Nephron (organoid): Measurements from ENCODE around the gene HLA-C.
A peak's percentile ranks its signal among the peaks of the same experiment; 100 is the strongest.
"Not testable (repeated sequence)": the region's sequence is repeated elsewhere in the genome, so short reads cannot be mapped to it uniquely, and the experiment has no call there.

Experiments
- H3K27ac Mint-ChIP-seq, 3 experiments: 2 replicates each; pipeline ENCODE4 v1.8.0; 2020; ENCODE audit warnings: mixed read lengths in 3 of 3, mild to moderate bottlenecking in 2 of 3, moderate library complexity in 1 of 3
- H3K27me3 Mint-ChIP-seq: 2 replicates; pipeline ENCODE4 v1.8.0; 2021; ENCODE audit warnings: low read depth, mild to moderate bottlenecking, moderate library complexity, mixed read lengths
- H3K36me3 Mint-ChIP-seq: 2 replicates; pipeline ENCODE4 v1.8.0; 2020; ENCODE audit warnings: low read depth, mixed read lengths
- H3K4me1 Mint-ChIP-seq: 2 replicates; pipeline ENCODE4 v1.8.0; 2020; ENCODE audit warnings: mixed read lengths
- H3K4me3 Mint-ChIP-seq, 3 experiments: 2 replicates each; pipeline ENCODE4 v1.8.0; 2020; ENCODE audit warnings: mild to moderate bottlenecking in 3 of 3, mixed read lengths in 3 of 3, moderate library complexity in 2 of 3
- H3K9me3 Mint-ChIP-seq: 2 replicates; pipeline ENCODE4 v1.8.0; 2020; ENCODE audit warnings: mixed read lengths
- CTCF ChIP-seq, 3 experiments: fragments of 200-600 bp; sonication (generic); IDR thresholded peaks; one replicate each; pipeline ENCODE4 v1.5.0; 2021; ENCODE audit warnings: antibody characterized with exemption in 3 of 3; ENCODE audit not compliant: unreplicated experiment in 3 of 3

HLA-C gene

GRCh38 chr6:31285982-31286381, 14.1 kb upstream of the HLA-C start:
- Mint-ChIP-seq H3K27ac (no peak overlapping the region), H3K27me3 (peaks cover 27% of the 10 kb centered on the region), H3K4me1 (no peaks in the 10 kb centered on the region), H3K36me3 (no peaks in the 10 kb centered on the region), H3K9me3 (peaks cover 5% of the 10 kb centered on the region), H3K4me3 (no peak overlapping the region)
- TF ChIP-seq CTCF (IDR thresholded peaks at IDR 0.05; ENCODE audit: unreplicated experiment in 3 of 3) = no peak

DNA sequence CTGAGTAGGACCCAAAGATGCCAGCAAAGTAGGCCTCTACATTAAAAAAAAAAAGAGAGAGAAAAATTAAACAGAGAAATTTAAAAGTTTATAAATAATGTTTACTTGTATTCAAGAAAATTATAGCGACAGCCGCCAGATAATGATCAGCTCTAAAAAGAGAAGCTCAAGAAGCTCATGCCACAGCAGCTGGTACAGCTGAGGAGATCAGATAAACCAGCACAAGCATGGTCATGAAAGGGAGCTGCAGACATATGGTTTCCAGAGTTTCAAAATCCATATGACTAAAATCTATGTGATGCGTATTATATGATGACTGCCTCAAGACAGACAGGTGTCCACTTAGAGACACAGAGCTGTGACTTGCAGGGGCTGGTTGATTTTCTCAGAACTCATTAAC, 13.6 kb upstream of the HLA-C start:
- Mint-ChIP-seq H3K36me3 (no peaks in the 10 kb centered on the region), H3K9me3 (peaks cover 5% of the 10 kb centered on the region), H3K27me3 (peaks cover 27% of the 10 kb centered on the region), H3K4me1 (no peaks in the 10 kb centered on the region), H3K27ac (no peak overlapping the region), H3K4me3 (no peak overlapping the region)
- TF ChIP-seq CTCF (IDR thresholded peaks at IDR 0.05; ENCODE audit: unreplicated experiment in 3 of 3) = no peak

GRCh38 chr6:31279647-31280046, 7.8 kb upstream of the HLA-C start:
- not testable (repeated sequence) for H3K4me1 Mint-ChIP-seq, H3K4me3 Mint-ChIP-seq, H3K9me3 Mint-ChIP-seq, H3K27ac Mint-ChIP-seq, H3K36me3 Mint-ChIP-seq
- peaks cover 36% of the 10 kb centered on the region for H3K27me3 Mint-ChIP-seq

DNA sequence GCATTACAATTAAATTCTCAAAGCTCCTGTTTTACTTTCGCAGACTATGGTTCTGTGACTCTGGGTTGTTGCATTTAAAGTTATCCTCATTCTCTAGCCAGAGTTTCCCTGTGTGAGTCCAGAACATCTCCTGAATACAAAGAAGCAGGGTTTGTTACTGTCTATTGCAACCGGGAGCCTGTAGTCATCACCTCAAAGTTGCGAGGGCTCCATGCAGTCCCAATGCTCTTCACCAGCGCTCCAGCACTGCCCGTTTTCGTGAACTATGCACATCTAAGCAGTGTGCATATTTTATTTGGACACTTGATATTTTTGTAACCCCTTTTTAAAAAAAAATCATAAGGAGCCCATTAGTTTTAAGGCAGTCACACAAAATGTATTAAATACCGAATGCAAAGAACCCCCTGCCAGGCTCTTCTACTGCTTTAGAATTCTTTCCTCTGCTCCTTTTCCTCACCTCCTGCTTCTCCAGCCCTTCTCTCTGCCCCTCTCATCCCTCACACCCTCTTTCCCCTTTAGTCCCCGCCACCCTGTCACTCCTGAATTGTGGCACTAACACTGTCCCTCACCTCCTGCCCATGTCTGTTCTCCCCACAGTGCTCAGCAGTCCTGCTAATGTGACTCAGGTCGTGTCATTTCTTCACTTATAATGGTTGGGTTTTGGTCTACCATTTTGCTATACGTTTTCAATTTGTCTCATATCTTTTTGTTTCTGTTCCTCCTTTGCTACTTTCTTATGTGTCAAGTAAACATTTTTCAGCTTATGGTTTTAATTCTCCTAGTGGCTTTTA, 1.1 kb upstream of the HLA-C start:
- peaks cover 4% of the 10 kb centered on the region for H3K36me3 Mint-ChIP-seq
- H3K4me1 Mint-ChIP-seq = peaks cover 7% of the 10 kb centered on the region
- H3K27me3 Mint-ChIP-seq = peaks cover 89% of the 10 kb centered on the region
- no peak for TF ChIP-seq CTCF (IDR thresholded peaks at IDR 0.05; ENCODE audit: unreplicated experiment in 3 of 3)
- no peaks in the 10 kb centered on the region for H3K9me3 Mint-ChIP-seq
- H3K27ac Mint-ChIP-seq = no peak overlapping the region
- H3K4me3 Mint-ChIP-seq = peak overlapping the region; percentile 76 to 92 (median 85)

- H3K27me3 Mint-ChIP-seq = peaks cover 90% of the 10 kb centered on the region
- peak overlapping the region in 2 of 3 experiments; percentile 11 to 23 for H3K27ac Mint-ChIP-seq
- peaks cover 4% of the 10 kb centered on the region for H3K36me3 Mint-ChIP-seq
- peak overlapping the region; percentile 76 to 92 (median 85) for H3K4me3 Mint-ChIP-seq
- no peaks in the 10 kb centered on the region for H3K9me3 Mint-ChIP-seq
- peaks cover 7% of the 10 kb centered on the region for H3K4me1 Mint-ChIP-seq
- no peak for TF ChIP-seq CTCF (IDR thresholded peaks at IDR 0.05; ENCODE audit: unreplicated experiment in 3 of 3)
Observed at GRCh38 chr6:31272436-31272835, 544 bp upstream of the HLA-C start.

DNA sequence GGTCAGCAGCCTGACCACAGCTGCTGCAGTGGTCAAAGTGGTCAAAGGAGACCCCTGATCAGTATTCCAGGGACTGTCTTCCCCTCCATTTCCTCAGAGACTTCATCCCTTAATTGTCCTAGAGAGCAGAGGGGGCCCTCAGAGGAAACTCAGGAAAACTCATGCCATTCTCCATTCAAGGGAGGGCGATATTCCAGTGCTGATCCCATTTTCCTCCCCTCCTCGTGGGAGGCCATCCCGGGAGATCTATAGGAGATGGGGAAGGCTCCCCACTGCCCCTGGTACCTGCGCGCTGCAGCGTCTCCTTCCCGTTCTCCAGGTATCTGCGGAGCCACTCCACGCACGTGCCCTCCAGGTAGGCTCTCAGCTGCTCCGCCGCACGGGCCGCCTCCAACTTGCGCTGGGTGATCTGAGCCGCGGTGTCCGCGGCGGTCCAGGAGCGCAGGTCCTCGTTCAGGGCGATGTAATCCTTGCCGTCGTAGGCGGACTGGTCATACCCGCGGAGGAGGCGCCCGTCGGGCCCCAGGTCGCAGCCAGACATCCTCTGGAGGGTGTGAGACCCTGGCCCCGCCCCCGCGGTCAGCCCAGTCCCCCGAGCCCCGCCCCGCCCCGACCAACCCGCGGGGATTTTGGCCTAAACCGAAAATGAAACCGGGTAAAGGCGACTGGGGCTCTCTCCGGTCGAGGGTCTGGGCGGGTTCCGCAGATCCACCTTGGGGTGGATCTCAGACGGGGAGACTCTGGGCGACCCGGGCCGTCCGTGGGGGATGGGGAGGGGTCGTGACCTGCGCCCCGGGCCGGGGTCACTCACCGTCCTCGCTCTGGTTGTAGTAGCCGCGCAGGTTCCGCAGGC, 878 bp downstream of the HLA-C start:
- H3K4me1 Mint-ChIP-seq = peaks cover 7% of the 10 kb centered on the region
- H3K27me3 Mint-ChIP-seq = peaks cover 86% of the 10 kb centered on the region

More for the DNA sequence above, 878 bp downstream of the HLA-C start:
- Mint-ChIP-seq H3K4me3 (peak overlapping the region; percentile 76 to 92 (median 85)), H3K36me3 (peaks cover 4% of the 10 kb centered on the region), H3K9me3 (no peaks in the 10 kb centered on the region), H3K27ac (no peak overlapping the region)
- TF ChIP-seq CTCF (IDR thresholded peaks at IDR 0.05; ENCODE audit: unreplicated experiment in 3 of 3) = no peak
